Mesenchymal stem cell (in vitro differentiated cells and primary cell): ENCODE data around the gene RHOB.
A peak's percentile ranks its signal among the peaks of the same experiment; 100 is the strongest.

Experiments
- DNase-seq: peaks from one replicate; pipeline ENCODE4 v3.0.0-alpha.2; 2013
- H2AFZ ChIP-seq: one replicate; pipeline ENCODE4 v1.6.1; 2013; ENCODE audit warnings: low read depth, mild to moderate bottlenecking, control low read depth, inconsistent platforms, low read length, moderate library complexity
- H2AK5ac ChIP-seq: 2 replicates; pipeline ENCODE4 v1.6.1; 2013; ENCODE audit warnings: low read length, moderate library complexity, mild to moderate bottlenecking, inconsistent platforms; ENCODE audit not compliant: severe bottlenecking
- H2BK120ac ChIP-seq: one replicate; pipeline ENCODE4 v1.6.1; 2013; ENCODE audit warnings: low read depth, mild to moderate bottlenecking, inconsistent platforms, low read length, moderate library complexity
- H2BK12ac ChIP-seq, 2 experiments: one replicate each; pipeline ENCODE4 v1.6.1; 2013; ENCODE audit warnings: inconsistent platforms in 2 of 2, low read length in 2 of 2, mild to moderate bottlenecking in 2 of 2, moderate library complexity in 2 of 2, control low read depth in 1 of 2
- H2BK15ac ChIP-seq: one replicate; pipeline ENCODE4 v1.6.1; 2013; ENCODE audit warnings: mild to moderate bottlenecking, low read depth, inconsistent platforms; ENCODE audit not compliant: poor library complexity, severe bottlenecking
- H2BK5ac ChIP-seq: 2 replicates; pipeline ENCODE4 v1.6.1; 2013; ENCODE audit warnings: low read depth, mild to moderate bottlenecking, low read length, control low read depth, inconsistent platforms; ENCODE audit not compliant: poor library complexity, severe bottlenecking
- H3K14ac ChIP-seq, 2 experiments: one replicate each; pipeline ENCODE4 v1.6.1; 2013; ENCODE audit warnings: inconsistent platforms in 2 of 2, low read length in 2 of 2, control low read depth in 1 of 2, mild to moderate bottlenecking in 1 of 2, moderate library complexity in 1 of 2
- H3K18ac ChIP-seq, 2 experiments: one replicate each; pipeline ENCODE4 v1.6.1; 2013; ENCODE audit warnings: inconsistent platforms in 2 of 2, low read length in 2 of 2, control low read depth in 1 of 2, low read depth in 1 of 2, mild to moderate bottlenecking in 1 of 2
- H3K23ac ChIP-seq, 2 experiments: one replicate each; pipeline ENCODE4 v1.6.1; 2013; ENCODE audit warnings: inconsistent platforms in 2 of 2, low read length in 2 of 2, mild to moderate bottlenecking in 2 of 2, moderate library complexity in 2 of 2, control low read depth in 1 of 2
- H3K27ac ChIP-seq: 2 replicates; pipeline ENCODE4 v1.5.1; 2013; ENCODE audit warnings: mild to moderate bottlenecking, moderate library complexity, low read length, control low read depth, inconsistent platforms; ENCODE audit not compliant: poor library complexity, severe bottlenecking
- H3K27me3 ChIP-seq, 2 experiments: 2 replicates each; pipeline versions ENCODE4 v1.6.1 to v1.7.0; 2013; ENCODE audit warnings: low read length in 2 of 2, mild to moderate bottlenecking in 2 of 2, moderate library complexity in 2 of 2, control low read depth in 1 of 2, inconsistent platforms in 1 of 2; ENCODE audit not compliant: control insufficient read depth in 1 of 2, insufficient read depth in 1 of 2
- H3K36me3 ChIP-seq, 2 experiments: 2 replicates each; pipeline versions ENCODE4 v1.6.1 to v1.7.0; 2013; ENCODE audit warnings: low read length in 2 of 2, control low read depth in 1 of 2, inconsistent platforms in 1 of 2, low read depth in 1 of 2, mild to moderate bottlenecking in 1 of 2; ENCODE audit not compliant: insufficient read depth in 2 of 2, control insufficient read depth in 1 of 2
- H3K4ac ChIP-seq, 2 experiments: one replicate each; pipeline ENCODE4 v1.6.1; 2013; ENCODE audit warnings: inconsistent platforms in 2 of 2, low read length in 2 of 2, mild to moderate bottlenecking in 2 of 2, moderate library complexity in 2 of 2, control low read depth in 1 of 2, low read depth in 1 of 2
- H3K4me1 ChIP-seq: 2 replicates; pipeline ENCODE4 v1.6.1; 2013; ENCODE audit warnings: low read depth, low read length, control low read depth; ENCODE audit not compliant: control insufficient read depth, insufficient read depth
- H3K4me2 ChIP-seq: 2 replicates; pipeline ENCODE4 v1.6.1; 2013; ENCODE audit warnings: low read length, mild to moderate bottlenecking, inconsistent platforms; ENCODE audit not compliant: poor library complexity, severe bottlenecking
- H3K4me3 ChIP-seq, 2 experiments: 2 replicates each; pipeline versions ENCODE4 v1.5.1 to v1.7.0; 2013; ENCODE audit warnings: low read length in 2 of 2, mild to moderate bottlenecking in 2 of 2, control low read depth in 1 of 2, low read depth in 1 of 2; ENCODE audit not compliant: insufficient read depth in 1 of 2
- H3K79me1 ChIP-seq: replicated peaks from 2 replicates; pipeline ENCODE4 v1.6.1; 2013; ENCODE audit warnings: mild to moderate bottlenecking, control low read depth, low read length, inconsistent platforms; ENCODE audit not compliant: poor library complexity, severe bottlenecking
- H3K9ac ChIP-seq: 2 replicates; pipeline ENCODE4 v1.7.0; 2013; ENCODE audit warnings: mild to moderate bottlenecking, low read length, moderate library complexity
- H3K9me3 ChIP-seq: 2 replicates; pipeline ENCODE4 v1.7.0; 2013; ENCODE audit warnings: mild to moderate bottlenecking, low read length; ENCODE audit not compliant: control insufficient read depth
- H4K8ac ChIP-seq: one replicate; pipeline ENCODE4 v1.6.1; 2013; ENCODE audit warnings: inconsistent platforms, mild to moderate bottlenecking, low read length, moderate library complexity
- H4K91ac ChIP-seq: one replicate; pipeline ENCODE4 v1.6.1; 2013; ENCODE audit warnings: mild to moderate bottlenecking, low read length, inconsistent platforms
- WGBS: methylation state at CpG from one replicate; pipeline ENCODE4 v1.1.7; 2013; ENCODE audit warnings: mixed read lengths; 5-methylcytosine and 5-hydroxymethylcytosine counted together

RHOB gene

DNA sequence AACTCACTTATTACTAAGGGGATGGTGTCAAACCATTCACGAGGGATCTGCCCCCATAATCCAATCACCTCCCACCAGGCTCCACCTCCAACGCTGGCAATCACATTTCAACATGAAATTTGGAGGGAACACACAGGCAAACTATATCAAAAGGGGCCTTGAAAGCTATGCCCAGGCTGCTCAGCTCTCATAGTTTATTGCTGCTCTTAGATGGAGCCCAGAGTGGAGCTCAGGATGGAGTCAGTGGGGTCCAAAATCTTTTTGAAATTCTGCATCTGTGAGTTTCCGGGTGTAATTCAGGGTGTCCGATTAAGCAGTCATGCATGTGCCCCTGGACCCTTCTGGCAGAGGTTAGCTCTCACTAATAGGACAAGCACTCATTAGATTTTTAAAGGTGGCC lies 24.3 kb downstream of the RHOB start:
- H3K4me3 ChIP-seq = no peak overlapping the region
- H3K4ac ChIP-seq = no peak overlapping the region
- peaks cover 14% of the 10 kb centered on the region for H3K4me1 ChIP-seq
- H3K4me2 ChIP-seq = no peak overlapping the region
- no peak overlapping the region for H3K27ac ChIP-seq
- H3K18ac ChIP-seq = no peak overlapping the region
- H3K36me3 ChIP-seq = no peaks in the 10 kb centered on the region
- DNase-seq = no peak
- H2BK120ac ChIP-seq = no peak overlapping the region
- H3K14ac ChIP-seq = no peak overlapping the region
- no peaks in the 10 kb centered on the region for H3K9me3 ChIP-seq
- no peak overlapping the region for H2BK15ac ChIP-seq
- no peak overlapping the region for H2BK12ac ChIP-seq
- H4K91ac ChIP-seq = no peak overlapping the region
- no peak overlapping the region for H3K9ac ChIP-seq
- H3K27me3 ChIP-seq = peaks cover 0 to 3% of the 10 kb centered on the region in 2 experiments
- 93% methylated on average over 4 of the region's 4 CpGs for WGBS
- H2BK5ac ChIP-seq = no peak overlapping the region
- no peak overlapping the region for H3K23ac ChIP-seq
- no peak overlapping the region for H2AFZ ChIP-seq
- H2AK5ac ChIP-seq = no peak overlapping the region
- no peak overlapping the region for H4K8ac ChIP-seq
- H3K79me1 ChIP-seq = no peaks in the 10 kb centered on the region

DNA sequence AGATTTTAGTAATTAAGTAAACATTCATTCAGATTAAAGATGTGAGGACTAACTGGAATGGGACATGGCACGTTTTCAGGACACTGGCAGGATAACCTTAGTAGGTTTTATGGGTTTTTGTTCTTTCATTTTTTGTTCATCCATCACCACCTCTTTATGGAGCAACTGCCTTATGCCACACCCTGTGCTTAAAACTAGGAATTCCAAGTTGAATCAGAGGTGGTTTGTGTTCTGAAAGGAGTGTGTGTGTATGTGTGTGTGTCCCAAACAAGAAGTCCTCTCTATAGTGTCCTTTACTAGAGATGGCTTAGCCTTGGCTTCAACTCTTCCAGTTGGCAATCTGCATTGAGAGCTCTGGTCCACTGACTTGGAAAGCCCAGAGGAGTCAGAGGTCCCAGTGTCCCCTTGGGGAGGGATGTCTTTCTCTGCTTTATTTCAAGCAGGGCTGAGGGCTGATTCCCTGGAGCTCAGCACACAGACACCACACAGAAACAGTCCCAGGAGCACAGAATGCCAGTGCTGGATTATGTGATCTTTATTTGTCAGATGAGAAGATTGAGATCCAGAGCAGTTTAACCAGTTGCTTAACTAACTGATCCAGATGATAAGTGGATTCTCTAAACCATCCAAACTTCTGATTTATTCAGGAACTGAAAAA lies 25.2 kb downstream of the RHOB start:
- Histone ChIP-seq H3K9ac (no peak overlapping the region), H3K36me3 (no peaks in the 10 kb centered on the region)

DNA sequence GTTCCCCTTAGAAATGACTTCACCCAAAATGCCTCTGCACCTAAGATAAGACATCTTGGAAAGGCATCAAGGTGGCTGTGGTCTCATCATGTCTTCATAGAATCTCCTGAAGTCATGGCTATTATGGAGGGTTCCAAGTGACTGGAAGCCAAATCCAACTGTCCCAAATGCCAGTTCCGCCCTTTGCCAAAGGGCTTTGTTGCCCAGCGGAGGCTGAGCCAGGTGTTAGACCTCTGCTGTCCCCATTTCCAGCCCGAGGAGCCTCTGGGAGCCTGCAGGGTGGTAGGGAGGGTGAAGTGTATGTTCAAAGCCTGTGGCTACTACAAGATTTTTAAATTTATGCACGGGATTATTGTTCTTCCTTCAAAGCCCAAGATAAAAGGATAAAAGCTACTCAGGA lies 25.7 kb downstream of the RHOB start:
- Histone ChIP-seq H2BK5ac (no peak overlapping the region), H4K8ac (no peak overlapping the region), H3K23ac (no peak overlapping the region), H3K27ac (no peak overlapping the region), H2BK12ac (no peak overlapping the region), H2AFZ (no peak overlapping the region), H2BK15ac (no peak overlapping the region), H3K27me3 (peaks cover 0 to 3% of the 10 kb centered on the region in 2 experiments), H3K4me2 (no peak overlapping the region), H3K9ac (no peak overlapping the region), H2BK120ac (no peak overlapping the region), H3K36me3 (no peaks in the 10 kb centered on the region), H2AK5ac (no peak overlapping the region), H4K91ac (no peak overlapping the region), H3K9me3 (no peaks in the 10 kb centered on the region), H3K14ac (no peak overlapping the region), H3K4me1 (peaks cover 7% of the 10 kb centered on the region), H3K79me1 (no peaks in the 10 kb centered on the region), H3K18ac (no peak overlapping the region), H3K4me3 (no peak overlapping the region), H3K4ac (no peak overlapping the region)
- no peak for DNase-seq
- 85% methylated on average over 4 of the region's 4 CpGs for WGBS

More for the DNA sequence above, 25.2 kb downstream of the RHOB start:
- H3K4me2 ChIP-seq = no peak overlapping the region
- no peak overlapping the region for H3K4ac ChIP-seq
- peaks cover 0 to 3% of the 10 kb centered on the region in 2 experiments for H3K27me3 ChIP-seq
- no peak overlapping the region for H3K23ac ChIP-seq
- H2BK15ac ChIP-seq = no peak overlapping the region
- no peak for DNase-seq
- H3K79me1 ChIP-seq = no peaks in the 10 kb centered on the region
- H3K9me3 ChIP-seq = no peaks in the 10 kb centered on the region
- H3K18ac ChIP-seq = no peak overlapping the region
- H2AFZ ChIP-seq = no peak overlapping the region
- H3K4me3 ChIP-seq = no peak overlapping the region
- no peak overlapping the region for H4K91ac ChIP-seq
- peaks cover 11% of the 10 kb centered on the region for H3K4me1 ChIP-seq
- WGBS = no CpG with 5 or more reads among the region's 1 CpG
- H2AK5ac ChIP-seq = no peak overlapping the region
- no peak overlapping the region for H3K14ac ChIP-seq
- no peak overlapping the region for H2BK5ac ChIP-seq
- no peak overlapping the region for H2BK120ac ChIP-seq
- H3K27ac ChIP-seq = no peak overlapping the region
- H4K8ac ChIP-seq = no peak overlapping the region
- H2BK12ac ChIP-seq = no peak overlapping the region

DNA sequence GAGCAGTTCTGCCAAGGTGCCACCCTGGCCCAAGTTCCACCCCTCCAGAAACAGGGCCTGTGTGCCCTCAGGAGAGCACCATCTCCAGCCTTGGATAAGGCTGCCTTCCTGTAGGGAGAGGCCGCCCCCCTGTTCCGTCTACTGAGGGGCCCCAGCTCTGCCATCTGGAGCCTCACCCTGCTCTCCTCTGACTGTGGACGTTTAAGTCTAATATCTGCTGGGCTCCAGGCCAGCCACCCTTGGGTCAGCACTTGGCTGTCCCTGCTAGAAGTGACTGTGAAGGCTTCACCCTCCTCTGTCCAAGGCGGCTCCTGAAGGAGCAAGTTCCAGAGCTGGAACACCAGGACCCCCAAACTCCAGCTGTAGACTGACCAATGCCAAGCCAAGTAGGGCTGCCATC lies 26.3 kb downstream of the RHOB start:
- no peak overlapping the region for H3K27ac ChIP-seq
- no peaks in the 10 kb centered on the region for H3K79me1 ChIP-seq
- H2BK15ac ChIP-seq = no peak overlapping the region
- H3K18ac ChIP-seq = no peak overlapping the region
- WGBS = 90% methylated on average over 4 of the region's 4 CpGs
- no peak overlapping the region for H4K8ac ChIP-seq
- H3K4me1 ChIP-seq = peaks cover 7% of the 10 kb centered on the region
- H3K4ac ChIP-seq = no peak overlapping the region
- no peak overlapping the region for H3K4me3 ChIP-seq
- no peaks in the 10 kb centered on the region for H3K9me3 ChIP-seq
- H3K23ac ChIP-seq = peak overlapping the region in 1 of 2 experiments; percentile 38
- no peak overlapping the region for H3K4me2 ChIP-seq
- H3K27me3 ChIP-seq = peaks cover 0 to 3% of the 10 kb centered on the region in 2 experiments
- no peak for DNase-seq
- no peak overlapping the region for H4K91ac ChIP-seq
- H2BK120ac ChIP-seq = no peak overlapping the region
- H2AK5ac ChIP-seq = no peak overlapping the region
- no peaks in the 10 kb centered on the region for H3K36me3 ChIP-seq
- no peak overlapping the region for H3K9ac ChIP-seq
- H2AFZ ChIP-seq = no peak overlapping the region
- H2BK5ac ChIP-seq = no peak overlapping the region
- H2BK12ac ChIP-seq = no peak overlapping the region
- no peak overlapping the region for H3K14ac ChIP-seq
